NB4 (cell line): ENCODE results near the gene PRSS8.

Experiments used
- DNase-seq: peaks from one replicate; pipeline ENCODE4 v3.0.0; 2010; ENCODE audit warnings: low read depth
- H3K4me3 ChIP-seq: one replicate; pipeline ENCODE4 v1.5.1; 2011; ENCODE audit warnings: mild to moderate bottlenecking, low read depth, low read length, moderate library complexity
- MYC ChIP-seq: IDR thresholded peaks from 2 replicates; pipeline ENCODE4 v1.6.1; 2011; ENCODE audit warnings: low read depth, low read length
- POLR2A ChIP-seq: IDR thresholded peaks from 2 replicates; pipeline ENCODE4 v1.6.1; 2011; ENCODE audit warnings: mild to moderate bottlenecking; ENCODE audit not compliant: insufficient read length; ENCODE audit errors: extremely low read depth
- TF ChIP-seq, protein P1 (sequence below): IDR thresholded peaks from one replicate; pipeline ENCODE4 v1.5.1; 2012; ENCODE audit warnings: low read depth, low read length
- TF ChIP-seq, protein P2 (sequence below): IDR thresholded peaks from 2 replicates; pipeline ENCODE4 v1.6.1; 2011; ENCODE audit warnings: low read depth, low read length

Gene PRSS8

DNA sequence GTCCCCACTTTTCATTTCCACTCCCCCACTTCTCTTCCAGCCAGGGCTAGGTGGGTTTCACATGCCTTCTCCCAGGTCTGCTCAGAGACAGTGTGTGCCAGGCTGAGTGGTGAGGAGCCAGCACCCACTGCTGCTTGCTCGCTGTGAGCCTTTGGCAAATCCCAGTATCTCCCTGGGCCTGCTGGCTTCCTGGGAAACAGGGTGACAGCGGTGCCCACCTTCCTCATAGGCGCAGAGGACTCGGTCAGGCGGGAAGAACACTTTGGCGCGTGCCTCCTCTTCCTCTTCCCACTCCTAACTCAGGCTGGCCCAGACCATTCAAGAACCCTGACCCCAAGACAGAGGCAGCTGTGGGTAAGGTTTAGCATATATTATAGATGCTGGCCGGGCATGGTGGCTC is 46.3 kb downstream of the PRSS8 start:
- TF ChIP-seq POLR2A (no peak), MYC (no peak)
- TF ChIP-seq, protein P1, sequence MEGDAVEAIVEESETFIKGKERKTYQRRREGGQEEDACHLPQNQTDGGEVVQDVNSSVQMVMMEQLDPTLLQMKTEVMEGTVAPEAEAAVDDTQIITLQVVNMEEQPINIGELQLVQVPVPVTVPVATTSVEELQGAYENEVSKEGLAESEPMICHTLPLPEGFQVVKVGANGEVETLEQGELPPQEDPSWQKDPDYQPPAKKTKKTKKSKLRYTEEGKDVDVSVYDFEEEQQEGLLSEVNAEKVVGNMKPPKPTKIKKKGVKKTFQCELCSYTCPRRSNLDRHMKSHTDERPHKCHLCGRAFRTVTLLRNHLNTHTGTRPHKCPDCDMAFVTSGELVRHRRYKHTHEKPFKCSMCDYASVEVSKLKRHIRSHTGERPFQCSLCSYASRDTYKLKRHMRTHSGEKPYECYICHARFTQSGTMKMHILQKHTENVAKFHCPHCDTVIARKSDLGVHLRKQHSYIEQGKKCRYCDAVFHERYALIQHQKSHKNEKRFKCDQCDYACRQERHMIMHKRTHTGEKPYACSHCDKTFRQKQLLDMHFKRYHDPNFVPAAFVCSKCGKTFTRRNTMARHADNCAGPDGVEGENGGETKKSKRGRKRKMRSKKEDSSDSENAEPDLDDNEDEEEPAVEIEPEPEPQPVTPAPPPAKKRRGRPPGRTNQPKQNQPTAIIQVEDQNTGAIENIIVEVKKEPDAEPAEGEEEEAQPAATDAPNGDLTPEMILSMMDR: no peak
- TF ChIP-seq, protein P2, sequence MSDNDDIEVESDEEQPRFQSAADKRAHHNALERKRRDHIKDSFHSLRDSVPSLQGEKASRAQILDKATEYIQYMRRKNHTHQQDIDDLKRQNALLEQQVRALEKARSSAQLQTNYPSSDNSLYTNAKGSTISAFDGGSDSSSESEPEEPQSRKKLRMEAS: no peak
- DNase-seq: no peak
- H3K4me3 ChIP-seq: no peak overlapping the region

DNA sequence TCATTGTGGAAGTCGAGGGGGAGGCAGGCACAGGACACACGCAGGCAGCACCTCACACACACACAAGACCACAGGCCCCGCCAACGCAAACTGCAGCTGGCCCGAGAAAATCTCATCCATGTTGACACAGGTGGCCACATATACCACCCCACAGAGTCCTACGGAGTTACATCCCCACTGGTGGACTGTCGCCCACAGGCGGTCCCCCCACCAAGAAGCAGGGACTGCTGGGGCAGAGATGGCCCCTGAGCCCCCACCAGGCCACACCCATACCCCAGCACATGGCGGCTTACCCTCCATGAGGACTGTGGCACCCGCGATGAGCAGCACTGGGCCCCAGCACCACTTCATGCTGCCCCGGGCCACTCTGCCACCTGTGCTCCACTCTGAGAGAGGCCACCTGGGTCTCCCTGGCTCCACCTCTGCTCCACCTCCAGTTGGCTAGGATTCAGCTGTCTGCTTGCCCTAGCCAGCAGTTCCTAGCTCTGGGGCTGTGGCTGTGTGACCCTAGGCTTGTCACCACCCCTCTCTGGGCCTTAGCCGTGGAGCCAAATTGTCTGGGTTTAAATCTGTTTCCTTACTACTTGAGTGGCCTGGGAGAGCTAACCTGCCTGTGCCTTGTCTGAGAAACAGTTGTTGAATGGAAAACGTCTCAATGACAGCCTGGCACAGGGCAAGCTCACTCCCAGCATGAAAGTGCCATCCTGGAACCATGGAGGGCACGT is 46.9 kb downstream of the PRSS8 start, which contains the start of gene PRSS53:
Gene PRSS53 (minus strand): TSS at position 485 of the 725 bp plus-strand sequence. CDS start 134 bp downstream, at position 351.
- TF ChIP-seq POLR2A (no peak), MYC (no peak)
- TF ChIP-seq, protein P1: no peak
- TF ChIP-seq, protein P2: no peak
- DNase-seq: no peak
- H3K4me3 ChIP-seq: no peak within 1 kb of the TSS

DNA sequence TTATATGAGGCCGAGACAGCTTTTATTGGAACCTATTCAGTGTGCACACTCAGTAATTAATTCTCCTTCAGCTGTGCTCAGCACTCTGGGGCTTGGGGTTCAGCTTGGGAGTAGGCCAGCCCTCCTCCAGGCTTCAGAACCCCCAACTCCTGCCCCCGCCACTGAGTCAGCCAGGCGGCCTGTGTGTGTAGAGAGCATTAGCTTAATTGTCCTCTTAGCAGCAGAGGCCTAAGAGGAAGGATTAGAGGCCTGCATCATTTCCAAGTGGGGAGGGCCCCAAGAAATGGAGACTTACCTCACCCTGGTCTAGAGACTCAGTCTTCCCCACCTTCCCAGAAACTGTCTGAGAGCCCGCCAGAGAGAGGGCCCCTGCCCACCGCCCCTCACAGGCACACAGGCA is 47.6 kb downstream of the PRSS8 start:
- DNase-seq: no peak
- TF ChIP-seq MYC: no peak
- TF ChIP-seq, protein P2: no peak
- TF ChIP-seq POLR2A: no peak
- TF ChIP-seq, protein P1: no peak
- H3K4me3 ChIP-seq: no peak overlapping the region

DNA sequence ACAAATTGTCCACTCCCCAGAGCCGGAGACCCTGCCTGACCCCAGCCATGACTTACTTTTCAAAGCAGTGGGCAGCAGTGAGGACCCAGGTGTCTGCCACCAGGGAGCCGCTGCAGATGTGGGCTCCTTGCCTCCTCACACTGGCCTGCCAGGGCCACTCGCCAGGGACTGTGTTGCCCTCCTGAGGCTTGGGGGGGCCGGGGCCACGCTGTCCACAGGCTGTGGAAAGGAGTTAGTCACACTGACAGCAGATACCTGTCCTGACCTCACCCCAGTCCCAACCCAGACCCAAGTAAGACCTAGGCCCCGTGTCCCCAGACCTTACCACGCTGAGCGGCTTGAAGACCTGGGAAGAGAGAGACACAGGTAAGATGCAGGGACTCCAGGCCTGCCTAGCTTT is 48.0 kb downstream of the PRSS8 start:
- DNase-seq: no peak
- TF ChIP-seq, protein P1: no peak
- no peak for TF ChIP-seq MYC
- TF ChIP-seq, protein P2: no peak
- no peak for TF ChIP-seq POLR2A

DNA sequence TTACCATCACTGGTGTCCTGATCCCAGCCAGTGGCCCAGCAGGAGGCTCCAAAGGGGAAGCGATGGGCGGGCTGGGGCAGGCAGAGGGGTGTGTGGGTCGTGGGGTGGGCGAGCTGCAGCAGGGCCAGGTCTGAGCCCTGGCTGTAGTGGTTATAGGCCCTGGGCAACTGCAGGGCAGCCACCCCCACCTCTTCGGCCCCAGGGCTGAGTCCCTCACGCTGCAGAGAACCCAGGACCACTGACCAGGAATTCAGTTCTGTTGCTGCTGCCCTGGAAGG is 49.0 kb downstream of the PRSS8 start:
- TF ChIP-seq, protein P2: no peak
- no peak for TF ChIP-seq POLR2A
- TF ChIP-seq, protein P1: no peak
- no peak for TF ChIP-seq MYC
- no peak overlapping the region for H3K4me3 ChIP-seq
- no peak for DNase-seq

More for the DNA sequence above, 48.0 kb downstream of the PRSS8 start:
- no peak overlapping the region for H3K4me3 ChIP-seq
